HG02610 (cell line): Measurements from ENCODE around the gene RRAGC.
"Not testable (repeated sequence)": the region's sequence is repeated elsewhere in the genome, so short reads cannot be mapped to it uniquely, and the experiment has no call there.

Experiments used
- ATAC-seq: cut with Tn5 transposase; IDR thresholded peaks from one replicate; pipeline ENCODE4 v1.9.1; 2021; ENCODE audit warnings: mild to moderate bottlenecking, moderate library complexity; ENCODE audit not compliant: unreplicated experiment

Gene RRAGC

DNA sequence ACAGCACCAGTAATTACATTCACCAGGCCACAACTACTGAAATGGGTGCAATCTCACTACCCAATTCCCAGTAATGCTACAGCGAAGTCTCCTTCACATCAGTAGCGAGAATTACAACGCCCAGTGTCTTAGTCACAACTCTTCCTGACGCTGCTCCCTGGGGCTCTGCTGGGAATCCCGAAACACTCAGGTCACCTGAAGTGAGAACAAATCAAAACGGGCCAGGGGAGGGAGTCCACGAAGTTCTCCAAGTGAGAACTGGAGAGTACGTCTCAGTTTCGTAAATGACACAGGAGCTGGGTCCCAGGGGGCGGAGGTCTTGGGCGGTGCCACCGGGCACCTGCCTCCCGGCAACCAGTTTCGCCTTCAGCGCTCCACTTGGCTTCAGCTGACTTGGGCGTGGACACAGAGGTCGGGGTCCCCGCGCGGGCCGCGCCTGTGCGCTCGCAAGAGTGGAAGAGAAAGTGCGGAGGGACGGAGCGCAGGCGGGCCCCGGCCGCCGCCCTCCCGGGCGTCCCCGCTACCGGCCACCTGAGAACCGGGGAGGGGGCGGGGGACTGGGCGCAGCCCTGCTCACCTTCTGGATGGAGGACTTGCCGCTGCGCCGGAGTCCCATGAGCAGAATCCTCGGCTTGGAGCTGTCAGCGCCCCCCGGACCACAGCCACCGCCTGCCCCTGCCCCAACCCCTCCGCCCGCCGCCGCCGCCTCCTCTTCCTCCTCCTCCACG, 575 bp downstream of the RRAGC start:
- ATAC-seq: peak; percentile 38

DNA sequence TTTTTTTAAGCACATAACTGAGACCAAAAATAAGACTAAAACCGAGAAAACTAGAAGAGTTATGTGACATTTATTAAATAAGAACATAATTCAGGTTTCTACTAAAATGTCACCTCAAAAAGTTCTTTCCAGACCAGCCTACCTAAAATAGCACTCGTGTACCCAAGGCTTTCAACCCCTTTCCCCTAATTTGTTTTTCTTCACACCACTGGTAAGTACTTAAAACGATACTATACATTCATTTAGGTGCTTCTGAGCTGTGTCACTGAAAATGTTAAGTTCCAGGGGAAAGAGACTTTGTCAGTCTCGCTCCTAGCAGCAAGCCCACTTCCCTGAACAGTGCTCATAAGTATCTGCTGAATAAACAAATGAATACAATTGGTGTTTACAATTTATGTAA, 6.8 kb downstream of the RRAGC start:
- ATAC-seq: peak; percentile 69

DNA sequence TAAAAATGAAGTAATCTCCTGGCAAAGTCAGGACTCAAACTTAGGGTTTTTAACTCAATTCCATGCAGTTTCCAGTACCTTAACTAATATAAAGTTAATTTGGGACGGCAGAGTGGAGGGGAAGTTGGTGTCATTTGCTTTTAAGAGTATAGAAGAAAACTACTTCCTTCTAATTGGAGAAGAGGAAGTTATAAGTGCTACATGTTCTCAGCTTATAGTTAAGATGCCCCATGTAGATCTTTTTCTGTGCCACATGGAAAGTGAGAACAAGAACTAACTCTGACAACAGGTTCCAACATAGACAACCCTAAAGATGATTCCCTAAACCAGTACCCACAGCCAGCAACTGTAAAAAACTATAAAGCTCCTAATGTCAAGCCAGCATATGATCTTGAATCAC, 11.5 kb downstream of the RRAGC start:
- no peak for ATAC-seq

DNA sequence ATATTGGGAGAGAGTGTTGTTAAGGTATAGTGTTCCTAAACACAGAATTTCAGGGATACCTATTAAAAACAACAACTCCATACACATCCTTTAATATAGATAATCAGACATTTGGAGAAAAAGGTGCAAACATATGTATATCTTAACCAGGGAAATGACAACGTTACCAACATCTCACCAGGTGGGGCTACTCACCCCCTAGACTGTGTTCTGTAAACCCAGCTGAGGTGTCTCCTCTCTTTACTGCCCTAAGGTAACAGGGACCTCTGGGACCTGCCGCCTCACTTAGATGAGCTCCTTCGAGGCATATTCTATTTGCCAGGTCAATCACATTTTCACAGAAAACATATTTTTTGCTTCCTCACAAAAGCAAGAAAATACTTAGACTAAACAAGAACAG, 13.4 kb downstream of the RRAGC start:
- no peak for ATAC-seq

DNA sequence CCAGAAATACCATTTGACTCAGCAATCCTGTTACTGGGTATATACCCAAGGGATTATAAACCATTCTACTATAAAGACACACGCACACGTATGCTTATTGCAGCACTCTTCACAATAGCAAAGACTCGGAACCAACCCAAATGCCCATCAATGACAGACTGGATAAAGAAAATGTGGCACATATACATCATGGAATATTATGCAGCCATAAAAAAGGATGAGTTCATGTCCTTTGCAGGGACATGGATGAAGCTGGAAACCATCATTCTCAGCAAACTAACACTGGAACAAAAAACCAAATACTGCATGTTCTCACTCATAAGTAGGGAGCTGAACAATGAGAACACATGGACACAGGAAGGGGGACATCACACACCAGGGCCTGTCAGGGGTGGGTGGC, 14.5 kb downstream of the RRAGC start:
- ATAC-seq: not testable (repeated sequence)

DNA sequence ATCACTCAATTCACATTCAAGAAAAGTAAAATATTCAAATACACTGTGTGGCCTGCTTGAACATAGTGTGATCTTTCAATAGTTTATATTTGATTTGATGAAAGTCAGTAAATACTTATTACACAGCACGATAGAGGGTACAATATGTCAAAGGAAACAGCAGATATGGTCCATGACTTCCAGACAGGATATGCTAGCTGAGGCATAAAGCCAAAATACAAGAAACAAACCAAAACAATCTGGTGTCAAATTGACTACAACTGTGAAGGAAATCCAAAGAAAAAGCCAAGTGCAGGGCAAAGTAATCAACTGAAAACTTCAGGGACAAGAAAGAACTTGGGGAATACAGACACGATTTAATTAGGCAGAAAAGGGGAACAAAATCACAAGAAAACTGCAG, 19.3 kb downstream of the RRAGC start:
- no peak for ATAC-seq

DNA sequence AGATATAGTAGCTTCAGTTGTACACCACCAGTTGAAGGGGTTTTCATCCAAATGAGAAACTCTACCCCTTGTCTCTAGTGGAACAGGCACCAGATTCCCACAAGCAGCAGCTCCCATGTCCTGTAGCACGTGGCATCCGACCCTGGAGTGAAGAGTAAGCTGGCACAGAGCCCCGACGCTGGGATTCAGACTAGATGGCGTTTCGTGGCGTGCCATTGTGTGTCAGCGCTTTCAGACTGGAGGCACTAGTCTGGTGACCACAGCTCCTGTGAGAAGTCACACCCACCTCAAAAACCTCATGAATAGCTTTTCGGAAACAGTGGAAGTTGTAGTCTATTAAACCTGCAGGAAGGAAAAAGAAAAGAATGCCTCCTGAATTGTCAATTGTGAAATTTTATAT, 20.2 kb downstream of the RRAGC start:
- ATAC-seq: no peak

DNA sequence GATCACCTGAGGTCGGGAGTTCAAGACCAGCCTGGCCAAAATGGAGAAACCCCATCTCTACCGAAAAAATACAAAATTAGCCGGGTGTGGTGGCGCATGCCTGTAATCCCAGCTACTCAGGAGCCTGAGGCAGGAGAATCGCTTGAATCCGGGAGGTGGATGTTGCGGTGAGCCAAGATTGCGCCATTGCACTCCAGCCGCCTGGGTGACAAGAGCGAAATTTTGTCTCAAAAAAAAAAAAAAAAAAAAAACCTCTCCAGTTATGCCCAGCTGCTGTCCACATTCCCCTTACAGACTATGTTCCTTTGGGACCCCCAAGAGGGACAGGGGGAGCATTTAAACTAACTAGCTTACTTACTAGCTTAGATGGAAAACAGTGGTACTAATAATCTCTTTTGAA, 23.3 kb downstream of the RRAGC start:
- not testable (repeated sequence) for ATAC-seq

DNA sequence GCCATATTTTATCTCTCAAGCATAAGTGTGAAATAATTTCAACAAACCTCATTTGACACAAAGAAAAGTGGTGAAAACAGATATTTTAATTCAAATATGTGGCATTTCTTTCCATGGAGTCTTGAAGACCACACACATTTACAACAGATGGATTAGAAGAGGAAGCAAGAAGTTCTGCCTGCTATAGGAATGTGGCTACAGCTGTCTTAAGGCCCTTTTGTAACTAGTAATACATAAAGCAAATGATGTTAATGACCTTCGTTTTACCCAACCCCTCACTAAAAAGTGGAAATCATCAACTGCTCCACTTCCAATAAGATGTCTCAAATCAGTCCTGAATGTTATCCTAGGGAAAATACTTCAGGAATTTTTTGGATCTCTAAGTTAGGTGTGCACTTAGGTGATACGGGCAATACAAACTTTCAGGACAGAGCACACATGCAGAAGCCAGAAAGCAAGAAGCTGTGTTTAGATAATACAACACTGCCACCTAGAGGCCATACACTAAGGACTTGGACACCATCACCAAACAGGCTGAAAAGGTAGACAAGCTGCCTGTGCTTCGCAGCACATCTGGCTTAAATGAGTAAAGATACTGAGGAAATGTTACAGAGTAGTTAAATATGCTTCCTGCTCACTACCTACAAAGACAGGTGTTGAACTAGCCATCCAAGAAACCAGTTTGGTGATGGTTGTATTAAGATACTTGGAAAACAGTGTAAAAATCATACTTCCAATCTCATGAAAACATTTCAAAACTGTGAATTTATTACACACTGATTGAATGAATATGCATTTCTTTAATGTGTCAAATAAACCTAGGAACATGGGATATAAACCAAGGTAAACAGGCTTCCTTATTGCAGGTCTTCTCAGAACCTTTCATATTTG, 24.4 kb downstream of the RRAGC start:
- ATAC-seq: peak; percentile 55

DNA sequence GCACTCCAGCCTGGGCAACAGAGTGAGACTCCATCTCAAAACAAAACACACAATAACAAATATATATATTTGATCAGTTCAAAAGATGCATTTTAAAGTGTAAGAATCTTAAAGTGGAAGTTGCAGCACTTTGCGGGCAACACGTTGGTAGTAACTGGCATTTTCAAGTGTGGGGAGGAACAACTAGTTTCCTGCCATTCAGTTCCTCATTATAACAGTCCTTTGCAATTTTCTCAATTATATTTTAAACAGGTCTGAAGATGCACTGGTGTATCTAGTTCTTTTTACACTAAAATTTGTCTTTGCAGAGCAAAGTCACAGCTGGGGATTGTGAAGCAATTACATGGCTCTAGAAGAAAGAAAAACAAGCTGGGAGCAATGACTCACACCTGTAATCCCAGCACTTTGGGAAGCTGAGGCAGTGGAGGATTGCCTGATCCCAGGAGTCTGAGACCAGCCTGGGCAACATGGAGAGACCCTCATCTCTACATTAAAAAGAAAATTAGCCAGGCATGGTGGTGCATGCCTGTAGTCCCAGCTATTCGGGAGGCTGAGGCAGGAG, 25.3 kb downstream of the RRAGC start:
- no peak for ATAC-seq

DNA sequence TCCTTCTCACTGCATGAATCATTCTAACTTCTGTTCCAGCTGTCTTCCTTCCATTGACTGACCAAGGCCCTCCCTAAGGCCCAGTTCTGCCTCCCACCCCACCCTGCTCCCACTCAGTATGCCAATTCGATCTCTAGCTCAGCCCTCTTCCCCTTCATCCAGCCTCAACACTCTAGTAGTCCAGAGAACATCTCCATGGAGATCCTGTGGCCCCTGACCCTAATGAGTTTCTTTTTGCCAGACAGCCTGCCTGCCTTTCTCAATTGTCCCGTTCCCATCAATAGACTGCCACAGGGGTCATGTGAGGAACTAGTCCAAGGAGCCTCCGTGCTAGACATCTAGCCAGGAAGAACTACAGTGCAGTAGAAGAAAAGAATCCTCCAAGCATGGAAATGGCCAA, 26.4 kb downstream of the RRAGC start:
- no peak for ATAC-seq

DNA sequence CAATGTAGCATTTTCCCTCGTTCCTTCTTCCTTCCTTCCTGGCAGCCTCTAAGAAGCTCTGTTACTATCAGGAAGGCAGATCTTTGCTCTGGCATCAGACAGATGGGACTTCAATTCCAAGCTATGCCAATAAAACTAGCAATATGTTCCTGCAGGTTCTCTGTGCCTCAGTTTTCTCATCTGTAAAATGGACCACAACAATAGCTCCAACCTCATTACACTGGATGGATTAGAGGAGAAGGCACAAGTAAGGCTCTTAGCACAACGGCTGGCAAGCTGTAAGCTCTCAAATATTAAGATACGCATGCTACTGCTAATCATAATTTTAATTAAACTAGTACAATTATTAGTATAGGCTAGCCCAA, 27.2 kb downstream of the RRAGC start:
- ATAC-seq: no peak

DNA sequence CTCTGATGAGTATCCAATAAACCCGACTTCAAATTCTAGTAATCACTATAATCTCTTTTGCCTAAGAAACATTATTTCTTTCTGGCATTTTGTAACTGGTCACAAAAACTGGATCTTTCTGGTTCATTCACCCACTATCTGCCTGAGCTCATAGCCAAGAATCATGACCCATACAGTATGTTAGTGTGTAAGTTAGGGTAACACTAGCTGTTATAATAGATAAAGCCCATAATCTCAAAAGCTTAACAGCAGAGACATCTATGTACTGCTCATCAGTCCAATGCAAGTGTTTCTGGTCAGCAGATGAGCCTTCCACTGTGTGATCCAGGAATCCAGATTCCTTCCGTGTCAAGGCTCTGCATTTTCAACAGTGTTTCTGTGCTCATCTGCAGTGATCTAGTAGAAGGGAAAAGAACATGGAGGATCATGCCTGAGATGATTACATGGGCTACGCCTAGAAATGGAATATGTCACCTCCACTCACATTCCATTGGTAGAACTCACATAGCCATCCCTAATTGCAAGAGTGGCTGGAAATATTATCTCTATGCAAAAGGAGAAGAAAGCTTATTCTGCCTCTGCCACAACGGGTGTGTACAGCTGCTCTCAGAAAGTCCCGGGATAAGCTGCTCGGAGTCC, 27.7 kb downstream of the RRAGC start:
- no peak for ATAC-seq

DNA sequence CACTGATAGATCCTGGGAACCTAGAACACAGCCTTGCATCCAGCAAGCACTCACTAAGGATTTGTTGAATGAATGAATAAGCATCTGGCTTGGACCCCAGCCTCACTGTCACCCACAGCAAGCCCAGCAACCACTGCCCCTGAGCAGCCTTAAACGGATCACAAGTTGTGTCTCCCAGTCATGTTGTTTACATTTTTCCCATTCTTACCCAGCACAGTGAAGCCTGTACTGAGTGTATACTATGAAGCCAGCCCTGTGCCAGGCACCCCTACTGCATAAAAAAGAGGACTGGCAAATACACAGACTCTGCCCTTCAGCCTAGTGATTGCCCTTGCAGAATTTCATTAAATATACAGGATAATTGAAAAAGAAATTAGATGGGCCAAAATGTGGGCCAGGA, 30.2 kb downstream of the RRAGC start:
- no peak for ATAC-seq

DNA sequence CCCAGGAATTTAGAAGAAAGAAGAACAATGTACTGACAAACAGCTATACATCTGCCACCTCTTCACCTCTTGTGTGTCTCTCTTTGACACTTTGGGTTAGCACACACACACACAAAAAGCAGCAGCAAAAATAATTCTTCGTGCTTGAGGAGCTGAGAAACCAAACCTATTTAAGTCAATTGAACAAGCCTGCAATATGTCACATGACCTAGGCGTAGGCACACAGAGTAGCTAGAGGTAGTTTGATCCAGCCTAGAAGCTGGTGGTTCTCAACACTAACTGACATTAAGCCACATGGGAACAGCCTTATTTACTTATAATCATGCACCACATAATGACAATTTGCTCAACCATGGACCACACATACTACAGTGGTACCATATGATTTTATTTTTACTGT, 32.3 kb downstream of the RRAGC start:
- no peak for ATAC-seq

DNA sequence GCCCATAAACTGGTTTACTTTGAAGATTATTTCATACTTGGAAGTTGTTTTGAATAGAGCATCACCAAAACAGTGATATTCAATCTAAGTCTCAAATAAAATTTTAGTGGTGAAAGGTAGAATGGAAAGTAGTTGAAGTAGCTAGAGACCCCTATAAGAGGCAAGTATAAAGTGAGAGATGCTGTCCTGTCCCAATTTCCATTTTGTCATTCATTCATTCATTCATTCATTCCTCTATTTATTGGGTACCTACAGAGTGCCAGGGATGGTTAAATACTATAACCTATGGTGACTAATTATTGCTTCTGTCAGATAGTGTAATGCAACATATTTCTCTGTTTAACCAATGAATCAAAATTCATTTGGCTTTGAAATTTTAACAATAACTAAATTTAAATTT, 32.7 kb downstream of the RRAGC start:
- no peak for ATAC-seq

DNA sequence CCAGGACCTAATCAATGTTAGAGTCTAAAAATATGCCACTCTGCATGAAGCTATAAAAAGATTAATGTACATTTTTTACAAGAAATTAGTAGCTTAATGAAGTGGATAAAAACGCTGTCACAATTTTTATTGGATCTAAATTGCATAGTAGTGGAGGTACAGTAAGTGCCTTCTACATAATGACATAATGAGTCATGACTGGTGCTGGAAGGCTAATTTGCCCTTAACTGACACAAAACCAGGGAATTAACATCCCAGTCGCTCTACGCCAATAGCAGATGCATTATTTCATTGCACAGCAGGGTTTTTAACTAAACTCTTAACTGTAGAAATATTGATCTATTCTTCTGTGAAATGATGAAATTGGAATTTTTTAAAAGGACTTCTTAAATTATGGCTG, 33.3 kb downstream of the RRAGC start:
- no peak for ATAC-seq

DNA sequence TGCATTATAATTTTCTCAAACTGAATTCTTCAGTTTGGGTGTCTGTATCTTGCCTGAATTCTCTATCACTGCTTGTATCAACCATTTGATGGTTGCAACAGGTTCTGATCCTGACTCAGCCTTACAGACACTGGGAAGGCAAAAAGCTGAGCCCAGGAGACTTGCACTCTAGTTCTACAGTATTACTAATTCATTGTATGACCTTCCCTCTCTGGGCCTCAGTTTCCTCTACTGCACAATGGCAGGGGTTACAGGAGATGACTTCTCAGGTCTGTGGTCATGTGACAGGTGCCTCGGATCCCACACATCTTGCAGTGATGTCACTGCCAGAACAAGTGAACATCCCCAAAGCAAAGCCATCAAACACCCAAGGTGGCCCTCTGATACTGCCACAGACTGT, 38.7 kb downstream of the RRAGC start:
- no peak for ATAC-seq

DNA sequence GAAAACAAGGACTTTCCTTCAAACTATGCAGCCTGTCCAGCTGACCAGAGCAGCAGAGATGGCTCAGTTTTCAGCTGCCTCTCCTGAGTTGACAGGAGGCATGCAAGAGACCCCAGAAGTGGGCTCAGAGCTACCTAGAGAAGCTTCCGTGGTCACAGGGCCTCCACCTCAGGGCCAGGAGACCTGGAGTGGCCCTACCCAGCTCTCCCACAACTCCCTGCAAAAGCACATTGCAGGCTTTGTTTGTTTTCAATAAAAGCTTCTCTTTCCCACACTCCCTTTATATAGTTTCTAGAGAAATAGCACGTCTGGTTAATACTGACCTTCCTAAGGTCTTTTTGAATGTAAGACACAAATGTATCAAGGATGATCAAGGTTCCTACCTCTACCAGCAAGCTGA, 40.1 kb downstream of the RRAGC start:
- no peak for ATAC-seq

DNA sequence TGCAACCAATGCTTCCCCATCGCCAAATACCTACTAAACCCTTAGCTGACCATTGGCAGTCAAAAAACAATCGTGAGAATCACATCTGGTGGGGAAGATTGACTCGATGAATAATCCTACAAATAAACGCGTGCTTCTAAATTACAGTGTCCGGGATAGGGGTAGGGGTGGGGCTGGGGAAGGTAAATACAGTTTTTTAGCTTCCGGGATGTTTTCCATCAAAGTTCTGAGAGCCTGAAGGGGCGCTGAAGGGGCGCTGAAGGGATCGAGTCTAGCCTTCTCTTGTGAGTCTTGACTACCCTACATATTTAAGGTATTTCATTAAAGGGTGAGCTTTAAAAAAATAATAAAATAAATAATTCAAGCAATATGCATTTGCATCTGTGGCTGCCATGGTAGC, 40.5 kb downstream of the RRAGC start:
- ATAC-seq: no peak

DNA sequence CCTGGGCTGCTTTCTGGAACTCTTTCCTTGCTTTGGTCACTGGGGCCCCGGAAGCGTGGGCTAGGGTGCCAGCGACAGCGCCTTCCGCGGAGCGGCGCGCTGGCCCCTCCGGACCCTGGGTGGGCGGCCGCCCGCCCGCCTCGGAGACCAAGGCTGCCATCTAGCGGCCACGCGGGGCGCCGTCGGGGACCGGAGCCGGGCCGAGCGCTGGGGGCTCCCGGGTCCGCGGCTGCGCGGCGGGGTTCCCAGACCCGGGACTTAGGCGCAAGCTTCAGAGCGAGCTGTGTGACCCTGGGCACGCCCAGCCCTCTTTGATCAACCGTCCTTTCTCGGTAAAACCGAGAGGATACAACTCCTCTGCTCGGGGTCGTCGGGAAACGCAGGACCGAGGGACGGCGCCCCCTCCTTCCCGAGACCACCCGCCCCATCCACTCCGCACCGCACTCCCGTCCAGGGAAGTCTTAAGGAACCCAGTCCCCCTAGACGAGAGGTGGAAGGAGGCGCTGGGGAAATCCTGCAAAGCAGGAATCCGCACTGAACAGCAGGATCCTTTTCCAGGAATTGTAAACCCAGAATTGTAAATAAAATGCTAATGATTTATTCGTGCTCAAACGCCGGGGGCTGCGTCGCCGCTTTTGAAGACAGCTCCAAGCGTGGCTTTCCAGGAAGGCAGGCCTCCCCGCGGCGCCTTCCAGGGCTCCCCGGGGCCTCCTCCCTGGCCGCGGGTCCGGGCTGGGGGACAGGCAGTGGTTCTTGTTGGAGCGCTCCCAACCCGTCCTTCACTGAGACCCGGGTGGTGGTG, 41.2 kb downstream of the RRAGC start:
- ATAC-seq: no peak
